ENCODE results near the gene NUCKS1.

GRCh38 chr1:205706601-205707502, 43.1 kb downstream of the NUCKS1 start:
- TF ChIP-seq CTCF (IDR thresholded peaks at IDR 0.05) (no peak), EZH2 (IDR thresholded peaks at IDR 0.05) (no peak), EZH2phosphoT487 (IDR thresholded peaks at IDR 0.05) (no peak)
